Transverse colon (tissue), 4 donors: ENCODE measurements around the gene SNX13.

Experiments
- CTCF ChIP-seq, 5 experiments: fragments of 200-600 bp in 3 of 5; fragments of 450-650 bp in 2 of 5; sonication (generic) in 3 of 5; IDR thresholded peaks; 1 replicate in 2 of 5; 2 replicates in 3 of 5; pipeline ENCODE4 v1.5.1; 2016 to 2017; ENCODE audit warnings: antibody characterized with exemption in 5 of 5, inconsistent platforms in 3 of 5, mild to moderate bottlenecking in 2 of 5, moderate library complexity in 1 of 5
- POLR2A ChIP-seq: fragments of 450-650 bp; IDR thresholded peaks from one replicate; pipeline ENCODE4 v1.6.1; 2016; ENCODE audit warnings: antibody characterized with exemption, mild to moderate bottlenecking, moderate library complexity
- POLR2AphosphoS5 ChIP-seq, 3 donors: sonication (generic); formaldehyde crosslinking; IDR thresholded peaks; one replicate each; pipeline ENCODE4 v1.6.1; 2016; ENCODE audit warnings: antibody characterized with exemption in 3 of 3

- TF ChIP-seq POLR2A (no peak), CTCF (IDR thresholded peaks at IDR 0.05) (no peak), POLR2AphosphoS5 (IDR thresholded peaks at IDR 0.05) (no peak)
These were observed 4.0 kb downstream of the SNX13 start for GRCh38 chr7:17936321-17936720.
